ENCODE measurements around the gene IL19.

Gene IL19

DNA sequence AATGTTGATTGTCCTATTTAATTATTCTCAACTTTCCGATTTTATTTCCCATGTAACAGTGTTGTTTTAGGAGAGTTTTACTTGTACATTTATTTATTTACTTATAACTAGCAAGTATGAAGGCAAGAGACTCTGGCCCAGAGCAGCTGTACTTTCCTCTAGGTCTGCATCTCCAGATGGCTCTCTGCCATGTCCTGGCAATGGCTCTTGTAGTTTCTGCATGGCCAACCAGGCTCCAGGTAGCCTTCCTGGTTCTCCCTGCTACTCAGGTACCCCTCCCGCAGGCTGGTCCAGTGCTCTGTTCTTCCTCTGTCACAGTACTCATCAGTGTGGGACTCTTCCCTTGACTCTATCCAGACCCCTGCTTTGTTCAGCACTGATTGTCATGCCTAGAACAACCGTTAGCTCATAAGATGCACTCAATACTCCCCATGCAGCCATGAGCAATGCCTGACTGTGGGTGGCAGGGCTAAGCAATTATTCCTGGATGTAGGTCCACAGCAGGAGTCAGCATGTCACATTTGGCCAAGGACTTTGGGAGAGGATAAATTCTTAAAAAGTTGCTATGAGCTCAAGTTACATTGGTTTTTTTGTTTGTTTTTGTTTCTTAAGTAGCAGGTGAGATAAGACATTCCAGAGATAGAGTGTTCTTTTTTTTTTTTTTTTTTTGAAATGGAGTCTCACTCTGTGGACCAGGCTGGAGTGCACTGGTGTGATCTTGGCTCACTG is 84.0 kb downstream of the IL19 start:
- no peak for DNase-seq (ENCODE audit: low read depth)

DNA sequence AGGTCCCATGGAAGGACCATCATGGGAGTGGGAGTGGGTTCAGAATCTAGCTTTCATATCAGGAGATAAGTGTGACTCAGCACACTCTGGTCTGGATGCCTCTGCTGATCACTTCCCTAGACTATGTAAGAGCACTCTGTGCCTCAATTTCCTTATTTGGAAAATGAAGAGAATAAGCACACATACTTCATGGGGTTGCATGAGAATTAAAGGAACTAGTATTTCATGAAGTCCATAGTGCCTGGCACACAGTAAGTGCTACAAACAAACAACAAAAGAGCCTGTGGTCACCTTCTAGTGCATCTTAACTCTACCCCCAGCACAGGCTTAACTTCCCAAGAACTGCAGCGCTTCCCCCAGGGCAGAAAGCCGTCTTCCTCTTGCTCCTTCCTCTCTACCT is 85.3 kb downstream of the IL19 start:
- no peak overlapping the region for H3K4me3 ChIP-seq (ENCODE audit: low read length)
- no peak for DNase-seq (ENCODE audit: low read depth)
- TF ChIP-seq, protein P1, sequence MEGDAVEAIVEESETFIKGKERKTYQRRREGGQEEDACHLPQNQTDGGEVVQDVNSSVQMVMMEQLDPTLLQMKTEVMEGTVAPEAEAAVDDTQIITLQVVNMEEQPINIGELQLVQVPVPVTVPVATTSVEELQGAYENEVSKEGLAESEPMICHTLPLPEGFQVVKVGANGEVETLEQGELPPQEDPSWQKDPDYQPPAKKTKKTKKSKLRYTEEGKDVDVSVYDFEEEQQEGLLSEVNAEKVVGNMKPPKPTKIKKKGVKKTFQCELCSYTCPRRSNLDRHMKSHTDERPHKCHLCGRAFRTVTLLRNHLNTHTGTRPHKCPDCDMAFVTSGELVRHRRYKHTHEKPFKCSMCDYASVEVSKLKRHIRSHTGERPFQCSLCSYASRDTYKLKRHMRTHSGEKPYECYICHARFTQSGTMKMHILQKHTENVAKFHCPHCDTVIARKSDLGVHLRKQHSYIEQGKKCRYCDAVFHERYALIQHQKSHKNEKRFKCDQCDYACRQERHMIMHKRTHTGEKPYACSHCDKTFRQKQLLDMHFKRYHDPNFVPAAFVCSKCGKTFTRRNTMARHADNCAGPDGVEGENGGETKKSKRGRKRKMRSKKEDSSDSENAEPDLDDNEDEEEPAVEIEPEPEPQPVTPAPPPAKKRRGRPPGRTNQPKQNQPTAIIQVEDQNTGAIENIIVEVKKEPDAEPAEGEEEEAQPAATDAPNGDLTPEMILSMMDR (conservative IDR thresholded peaks at IDR 0.05; ENCODE audit: low read length) = no peak

More for the DNA sequence above, 84.0 kb downstream of the IL19 start:
- no peak overlapping the region for H3K4me3 ChIP-seq (ENCODE audit: low read length)
- TF ChIP-seq, protein P1 (conservative IDR thresholded peaks at IDR 0.05; ENCODE audit: low read length) = no peak

DNA sequence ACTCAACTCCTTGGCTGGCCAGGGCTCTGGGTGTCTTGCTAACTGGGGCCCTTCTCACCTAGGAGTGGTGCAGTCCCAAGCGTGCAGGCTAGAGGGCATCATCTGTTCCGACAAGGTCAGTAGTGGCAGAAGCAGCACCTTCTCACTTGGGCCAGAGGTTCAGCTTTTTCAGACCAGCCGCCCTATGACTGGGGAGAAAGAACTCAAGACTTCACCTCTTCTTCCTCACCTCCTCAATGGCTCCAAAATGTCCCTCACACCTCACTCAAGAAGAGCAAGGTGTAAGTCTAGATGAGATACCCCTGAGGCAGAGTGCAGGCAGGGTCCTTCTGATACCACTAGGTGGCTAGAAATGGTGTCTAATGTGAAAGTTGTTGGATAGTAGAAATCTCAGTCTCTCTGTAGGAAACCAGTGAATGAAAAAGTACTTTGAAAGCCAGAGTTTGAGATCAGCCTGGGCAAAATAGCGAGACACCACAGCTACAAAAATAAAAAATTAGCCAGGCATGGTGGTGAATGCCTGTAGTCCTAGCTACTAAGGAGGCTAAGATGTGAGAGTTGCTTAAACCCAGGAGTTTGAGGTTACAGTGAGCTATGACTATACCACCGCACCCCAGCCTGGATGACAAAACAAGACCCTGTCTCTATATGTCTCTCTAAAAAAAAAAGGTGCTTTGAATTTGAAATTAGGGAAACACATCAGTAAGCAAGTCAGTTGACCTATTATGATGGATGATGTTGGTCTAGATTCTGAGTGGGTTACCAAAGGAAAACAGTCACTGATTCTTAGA is 86.3 kb downstream of the IL19 start:
- H3K4me3 ChIP-seq (ENCODE audit: low read length) = no peak overlapping the region
- no peak for DNase-seq (ENCODE audit: low read depth)
- TF ChIP-seq, protein P1 (conservative IDR thresholded peaks at IDR 0.05; ENCODE audit: low read length) = peak; percentile 48

DNA sequence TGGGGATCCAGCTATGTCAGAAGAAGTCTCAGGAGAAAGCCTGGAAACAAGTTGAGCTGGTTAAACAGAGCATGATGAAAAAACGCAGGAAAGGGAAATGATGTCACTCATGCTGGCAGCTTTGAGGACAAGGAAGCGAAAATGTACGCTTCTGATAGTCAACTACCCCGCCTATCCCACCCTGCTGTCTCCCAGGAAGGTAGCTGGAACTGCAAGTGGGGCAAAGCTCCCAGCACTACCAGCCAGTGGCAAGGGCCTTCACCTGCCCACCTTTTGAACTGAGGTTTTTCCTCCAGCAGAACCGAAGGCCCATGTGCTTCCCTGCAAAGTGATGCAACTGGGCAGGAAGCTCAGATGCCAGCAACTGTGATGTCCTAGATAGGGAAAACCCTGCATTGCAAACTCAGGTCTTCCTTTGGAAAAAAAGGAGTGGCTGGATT is 88.5 kb downstream of the IL19 start:
- TF ChIP-seq, protein P1 (conservative IDR thresholded peaks at IDR 0.05; ENCODE audit: low read length) = no peak
- H3K4me3 ChIP-seq (ENCODE audit: low read length) = no peak overlapping the region
- DNase-seq (ENCODE audit: low read depth) = no peak

DNA sequence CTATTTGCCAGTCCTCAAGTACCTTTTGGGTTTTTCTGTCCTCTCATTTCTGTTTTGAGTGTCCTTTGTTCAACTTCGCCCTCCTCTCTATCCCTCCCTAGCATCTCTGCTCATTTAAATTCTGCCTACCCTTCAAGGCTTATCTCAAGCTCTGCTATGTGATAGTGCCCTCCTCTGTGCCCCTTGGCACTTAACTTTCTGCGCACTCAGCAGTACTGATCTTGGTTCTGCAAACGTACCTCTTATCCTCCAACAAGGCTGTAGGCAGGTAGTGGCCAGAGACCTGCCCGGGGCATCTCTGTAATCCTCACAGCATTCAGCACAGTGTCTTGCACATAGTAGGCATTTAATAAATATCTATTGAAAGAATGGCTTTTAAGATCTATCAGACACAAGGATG is 89.6 kb downstream of the IL19 start:
- no peak for DNase-seq (ENCODE audit: low read depth)
- H3K4me3 ChIP-seq (ENCODE audit: low read length) = no peak overlapping the region
- TF ChIP-seq, protein P1 (conservative IDR thresholded peaks at IDR 0.05; ENCODE audit: low read length) = no peak

DNA sequence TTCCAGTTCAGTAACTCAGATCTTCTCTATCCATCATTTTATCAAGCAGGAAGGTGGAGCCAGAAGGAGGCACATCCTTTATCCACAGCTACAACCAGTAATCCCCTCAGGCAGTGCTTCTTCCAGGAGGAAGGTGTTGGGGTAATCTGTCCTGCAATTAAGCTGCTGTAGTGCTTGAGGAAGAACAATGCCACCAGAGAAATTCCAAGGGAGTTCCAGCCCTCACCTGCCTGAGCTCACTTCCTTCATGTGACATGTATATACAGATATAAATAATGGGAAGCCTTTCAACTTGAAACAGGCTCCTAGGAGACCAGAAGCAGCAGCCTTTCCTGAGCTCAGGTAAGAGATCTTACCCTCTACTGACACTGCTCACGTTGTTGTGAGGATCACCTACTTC is 92.7 kb downstream of the IL19 start:
- no peak overlapping the region for H3K4me3 ChIP-seq (ENCODE audit: low read length)
- TF ChIP-seq, protein P1 (conservative IDR thresholded peaks at IDR 0.05; ENCODE audit: low read length) = no peak
- DNase-seq (ENCODE audit: low read depth) = no peak

Measured in AG10803 (cell line).